GM19043 (cell line): Measurements from ENCODE around the gene CMTM3.
"Not testable (repeated sequence)": the region's sequence is repeated elsewhere in the genome, so short reads cannot be mapped to it uniquely, and the experiment has no call there.

ENCODE experiments used
- ATAC-seq: cut with Tn5 transposase; IDR thresholded peaks from one replicate; pipeline ENCODE4 v1.9.1; 2021; ENCODE audit warnings: low read depth; ENCODE audit not compliant: unreplicated experiment

The CMTM3 gene

GRCh38 chr16:66658143-66658859 lies 53.8 kb downstream of the CMTM3 start:
- ATAC-seq, result no peak

GRCh38 chr16:66658860-66659190 lies 54.3 kb downstream of the CMTM3 start:
- ATAC-seq, result no peak

GRCh38 chr16:66660422-66661209 lies 56.1 kb downstream of the CMTM3 start:
- no peak for ATAC-seq

- no peak for ATAC-seq
Measured at GRCh38 chr16:66661210-66661560, 56.7 kb downstream of the CMTM3 start.

GRCh38 chr16:66661671-66662346 lies 57.3 kb downstream of the CMTM3 start:
- ATAC-seq, result not testable (repeated sequence)

- no peak for ATAC-seq
Measured at GRCh38 chr16:66662445-66663194, 58.1 kb downstream of the CMTM3 start.
